GM23248 (cell line): ENCODE data around the gene C22orf23. TPM values are rescaled to one million over a fixed set of nuclear protein-coding genes. Genes with fewer than 3 reads are reported as not detected.

Source experiments
- DNase-seq: peaks from one replicate; pipeline ENCODE4 v3.0.0-alpha.2; 2015
- H2AFZ ChIP-seq: fragments of 200-600 bp; sonication (generic); 2 replicates; pipeline ENCODE4 v1.6.1; 2016; ENCODE audit warnings: antibody characterized with exemption
- H3F3A ChIP-seq: fragments of 200-600 bp; sonication (generic); 2 replicates; pipeline ENCODE4 v1.6.1; 2016; ENCODE audit warnings: mild to moderate bottlenecking, antibody characterized with exemption, mixed run types; ENCODE audit not compliant: insufficient read depth
- H3K27ac ChIP-seq: fragments of 200-600 bp; sonication (generic); 2 replicates; pipeline ENCODE4 v1.5.1; 2016; ENCODE audit warnings: mild to moderate bottlenecking
- H3K27me3 ChIP-seq: fragments of 200-600 bp; sonication (generic); replicated peaks from 2 replicates; pipeline ENCODE4 v1.6.1; 2016; ENCODE audit warnings: mild to moderate bottlenecking; ENCODE audit not compliant: insufficient read depth
- H3K36me3 ChIP-seq: fragments of 200-600 bp; sonication (generic); 2 replicates; pipeline ENCODE4 v1.6.1; 2016; ENCODE audit warnings: low read depth, mild to moderate bottlenecking
- H3K4me1 ChIP-seq: fragments of 200-600 bp; sonication (generic); 2 replicates; pipeline ENCODE4 v1.6.1; 2016; ENCODE audit warnings: mild to moderate bottlenecking; ENCODE audit not compliant: insufficient read depth
- H3K4me2 ChIP-seq: fragments of 200-600 bp; sonication (generic); one replicate; pipeline ENCODE4 v1.6.1; 2016; ENCODE audit warnings: mild to moderate bottlenecking; ENCODE audit not compliant: unreplicated experiment
- H3K4me3 ChIP-seq: fragments of 200-600 bp; sonication (generic); 2 replicates; pipeline ENCODE4 v1.5.1; 2016; ENCODE audit warnings: mild to moderate bottlenecking
- H3K79me2 ChIP-seq: fragments of 200-600 bp; sonication (generic); 2 replicates; pipeline ENCODE4 v1.6.1; 2016; ENCODE audit warnings: mild to moderate bottlenecking; ENCODE audit not compliant: insufficient read depth
- H3K9ac ChIP-seq: fragments of 200-600 bp; sonication (generic); 2 replicates; pipeline ENCODE4 v1.6.1; 2016; ENCODE audit warnings: mild to moderate bottlenecking
- H3K9me2 ChIP-seq: fragments of 200-600 bp; sonication (generic); 2 replicates; pipeline ENCODE4 v1.6.1; 2016; ENCODE audit warnings: mixed run types, mild to moderate bottlenecking, moderate library complexity; ENCODE audit not compliant: insufficient read depth
- H3K9me3 ChIP-seq: fragments of 200-600 bp; sonication (generic); one replicate; pipeline ENCODE4 v1.6.1; 2017; ENCODE audit warnings: low read depth
- H4K20me1 ChIP-seq: fragments of 200-600 bp; sonication (generic); 2 replicates; pipeline ENCODE4 v1.6.0; 2016; ENCODE audit not compliant: insufficient read depth
- EZH2 ChIP-seq: fragments of 200-600 bp; sonication (generic); IDR thresholded peaks from 2 replicates; pipeline ENCODE4 v1.6.1; 2018; ENCODE audit warnings: antibody characterized with exemption, mild to moderate bottlenecking; ENCODE audit not compliant: insufficient read depth, poor library complexity, severe bottlenecking
- EZH2phosphoT487 ChIP-seq: fragments of 200-600 bp; sonication (generic); IDR thresholded peaks from 2 replicates; pipeline ENCODE4 v1.6.1; 2018; ENCODE audit warnings: antibody characterized with exemption, moderate library complexity, mild to moderate bottlenecking, low read depth; ENCODE audit not compliant: insufficient read depth
- WGBS, 2 experiments: methylation state at CpG; one replicate each; pipeline ENCODE4 v1.1.6; 2015 to 2017; ENCODE audit warnings: low lambda C conversion rate in 2 of 2, low coverage in 1 of 2; ENCODE audit errors: missing lambda C conversion rate in 2 of 2; 5-methylcytosine and 5-hydroxymethylcytosine counted together
- in situ Hi-C: fragments of 300-500 bp; cut with MboI; formaldehyde crosslinking; loops from 2 replicates; pipeline ENCODE4 v1.15.0; 2020
- polyA plus RNA-seq: library from polyadenylated mRNA; unstranded; fragments of >200 nt; fragmentation: Nextera tagmentation; extraction: Ambion mirVana; gene quantifications from 2 replicates; pipeline ENCODE4 v1.2.1, GENCODE V29; 2016
- total RNA-seq: library from RNA; depleted of rRNA; stranded (reverse); fragments of >200 nt; shearing (Covaris generic); gene quantifications from 2 replicates; pipeline ENCODE4 v1.2.3, GENCODE V29; 2014

The C22orf23 gene
- total and polyA plus RNA-seq, 2 experiments from 2014 or later, result 0.22 to 1.1 TPM

- Histone ChIP-seq H3K4me3 (no peak overlapping the region), H3K4me1 (peaks cover 23% of the 10 kb centered on the region), H3K9ac (no peak overlapping the region), H2AFZ (no peak overlapping the region), H3K27ac (no peak overlapping the region), H3K9me2 (no peaks in the 10 kb centered on the region), H3K27me3 (no peaks in the 10 kb centered on the region), H3K79me2 (peaks cover 70% of the 10 kb centered on the region), H3F3A (0 out of 2 replicates have a peak, but pooled peaks cover 7% of the 10 kb centered on the region), H3K4me2 (no peak overlapping the region), H3K9me3 (no peaks in the 10 kb centered on the region), H3K36me3 (peaks cover 18% of the 10 kb centered on the region), H4K20me1 (peaks cover 7% of the 10 kb centered on the region; the same call in 1 of the 2 replicates)
- DNase-seq, result no peak
- WGBS, 2 experiments, result 79 to 80% methylated on average over 8 of the region's 8 CpGs
- in situ Hi-C loops, result no loop called here
- TF ChIP-seq EZH2phosphoT487 (no peak), EZH2 (no peak)
These were observed 41.7 kb downstream of the C22orf23 start for GRCh38 chr22:37911697-37912096.

- H3K36me3 ChIP-seq, result peaks cover 14% of the 10 kb centered on the region
- H3K4me1 ChIP-seq, result peaks cover 23% of the 10 kb centered on the region
- no peak overlapping the region for H3K4me2 ChIP-seq
- no peaks in the 10 kb centered on the region for H3K9me3 ChIP-seq
- WGBS, 2 experiments, result 79% methylated on average over 15 of the region's 15 CpGs
- H4K20me1 ChIP-seq, result peaks cover 7% of the 10 kb centered on the region; the same call in 1 of the 2 replicates
- no peak for TF ChIP-seq EZH2
- TF ChIP-seq EZH2phosphoT487, result no peak
- H3K27me3 ChIP-seq, result no peaks in the 10 kb centered on the region
- no peak overlapping the region for H3K4me3 ChIP-seq
- H3K79me2 ChIP-seq, result peaks cover 72% of the 10 kb centered on the region
- H3K27ac ChIP-seq, result no peak overlapping the region
- no peaks in the 10 kb centered on the region for H3K9me2 ChIP-seq
- 0 out of 2 replicates have a peak, but pooled peaks cover 7% of the 10 kb centered on the region for H3F3A ChIP-seq
- H3K9ac ChIP-seq, result no peak overlapping the region
- no peak overlapping the region for H2AFZ ChIP-seq
- in situ Hi-C loops, result no loop called here
- DNase-seq, result no peak
These were observed 42.3 kb downstream of the C22orf23 start for GRCh38 chr22:37910890-37911672.

DNA sequence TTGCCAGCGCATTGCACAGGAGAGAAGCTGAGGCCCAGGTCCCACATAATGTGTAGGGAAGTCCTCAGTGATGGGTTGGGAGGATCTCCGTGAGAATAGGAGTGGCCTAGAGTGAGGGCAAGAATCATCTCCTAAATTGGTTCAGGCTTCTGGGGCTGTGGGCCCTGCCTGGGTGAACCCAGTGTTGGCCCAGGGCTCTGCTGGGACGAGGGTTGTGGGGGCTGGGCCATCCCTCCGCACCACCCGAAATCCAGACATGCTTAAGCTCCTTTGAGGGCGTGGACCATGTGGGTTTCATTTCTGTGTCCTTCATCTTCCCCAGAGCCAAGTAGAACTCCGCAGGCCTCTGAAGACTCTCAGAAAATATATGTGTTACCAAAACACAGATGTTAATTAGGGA is 43.6 kb downstream of the C22orf23 start:
- peaks cover 3% of the 10 kb centered on the region for H3K36me3 ChIP-seq
- H3K79me2 ChIP-seq, result peaks cover 72% of the 10 kb centered on the region
- peak; percentile 37 for DNase-seq

GRCh38 chr22:37907036-37907954 is 46.1 kb downstream of the C22orf23 start:
- peak; percentile 75 for DNase-seq
- H3K79me2 ChIP-seq, result peaks cover 58% of the 10 kb centered on the region
- TF ChIP-seq EZH2, result no peak
- TF ChIP-seq EZH2phosphoT487, result no peak

More for the DNA sequence above, 43.6 kb downstream of the C22orf23 start:
- H3K27me3 ChIP-seq, result no peaks in the 10 kb centered on the region
- H4K20me1 ChIP-seq, result peaks cover 7% of the 10 kb centered on the region; the same call in 1 of the 2 replicates
- H3K27ac ChIP-seq, result no peak overlapping the region
- H3F3A ChIP-seq, result peaks cover 9% of the 10 kb centered on the region
- H3K4me2 ChIP-seq, result peak overlapping the region; percentile 35
- WGBS, 2 experiments, result 33 to 47% methylated on average over 7 of the region's 7 CpGs
- H2AFZ ChIP-seq, result no peak overlapping the region
- peak overlapping the region; percentile 20; the same call in 1 of the 2 replicates for H3K9ac ChIP-seq
- peaks cover 31% of the 10 kb centered on the region for H3K4me1 ChIP-seq
- TF ChIP-seq EZH2 (no peak), EZH2phosphoT487 (no peak)
- no peaks in the 10 kb centered on the region for H3K9me3 ChIP-seq
- no peak overlapping the region for H3K4me3 ChIP-seq
- in situ Hi-C loops, result no loop called here
- H3K9me2 ChIP-seq, result no peaks in the 10 kb centered on the region

More at GRCh38 chr22:37907036-37907954, 46.1 kb downstream of the C22orf23 start:
- peaks cover 7% of the 10 kb centered on the region; the same call in 1 of the 2 replicates for H4K20me1 ChIP-seq
- 11 to 13% methylated on average over 19 of the region's 19 CpGs for WGBS, 2 experiments
- H3K9me2 ChIP-seq, result no peaks in the 10 kb centered on the region
- H3K4me1 ChIP-seq, result peaks cover 36% of the 10 kb centered on the region
- peak overlapping the region; percentile 83 for H3K9ac ChIP-seq
- no peaks in the 10 kb centered on the region; the same call in 1 of the 2 replicates for H3K36me3 ChIP-seq
- no peaks in the 10 kb centered on the region for H3K9me3 ChIP-seq
- in situ Hi-C loops, result no loop called here
- H3K4me3 ChIP-seq, result peak overlapping the region; percentile 91
- peak overlapping the region; percentile 99 for H3K27ac ChIP-seq
- peak overlapping the region; percentile 96 for H3K4me2 ChIP-seq
- H2AFZ ChIP-seq, result no peak overlapping the region
- H3K27me3 ChIP-seq, result no peaks in the 10 kb centered on the region
- peaks cover 13% of the 10 kb centered on the region for H3F3A ChIP-seq
